SK-N-SH (cell line): Measurements from ENCODE around the gene HDAC4.

Source experiments
- CTCF ChIP-seq: fragments of 200-600 bp; sonication (generic); IDR thresholded peaks from 2 replicates; pipeline ENCODE4 v1.6.1; 2017; ENCODE audit warnings: antibody characterized with exemption, mild to moderate bottlenecking, moderate library complexity
- ELF1 ChIP-seq: IDR thresholded peaks from 2 replicates; pipeline ENCODE4 v1.4.0; 2012
- EP300 ChIP-seq, 2 experiments: IDR thresholded peaks; 2 replicates each; pipeline versions ENCODE4 v1.4.0 to v1.6.1; 2012; ENCODE audit warnings: borderline replicate concordance in 1 of 2, low read depth in 1 of 2, low read length in 1 of 2
- EZH2phosphoT487 ChIP-seq: fragments of 200-600 bp; sonication (generic); IDR thresholded peaks from 2 replicates; pipeline ENCODE4 v1.6.1; 2017; ENCODE audit warnings: low read depth, mixed run types, mild to moderate bottlenecking, antibody characterized with exemption, moderate library complexity, borderline replicate concordance
- FOSL2 ChIP-seq: IDR thresholded peaks from 2 replicates; pipeline ENCODE4 v1.4.0; 2012; ENCODE audit warnings: low read depth, mild to moderate bottlenecking, moderate library complexity, borderline replicate concordance
- MEF2A ChIP-seq: IDR thresholded peaks from 2 replicates; pipeline ENCODE4 v1.4.0; 2012; ENCODE audit warnings: low read depth, borderline replicate concordance
- POLR2AphosphoS5 ChIP-seq: IDR thresholded peaks from 2 replicates; pipeline ENCODE4 v1.6.1; 2012; ENCODE audit warnings: low read depth, low read length
- RAD21 ChIP-seq: IDR thresholded peaks from 2 replicates; pipeline ENCODE4 v1.6.1; 2012; ENCODE audit warnings: mild to moderate bottlenecking, low read length
- RXRA ChIP-seq: IDR thresholded peaks from 2 replicates; pipeline ENCODE4 v1.4.0; 2012; ENCODE audit warnings: low read depth, mild to moderate bottlenecking, borderline replicate concordance

- no peak for TF ChIP-seq ELF1
- TF ChIP-seq CTCF: no peak
- TF ChIP-seq MEF2A: no peak
- no peak for TF ChIP-seq FOSL2
- no peak for TF ChIP-seq EP300 (IDR thresholded peaks at IDR 0.05; ENCODE audit: borderline replicate concordance in 1 of 2, low read depth in 1 of 2, low read length in 1 of 2)
- no peak for TF ChIP-seq RAD21
- TF ChIP-seq EZH2phosphoT487: no peak
- TF ChIP-seq POLR2AphosphoS5: no peak
- TF ChIP-seq RXRA: no peak
Observed at GRCh38 chr2:239073270-239073669, 327.6 kb downstream of the HDAC4 start.
